ENCODE data around the gene CYGB.
"Not testable (repeated sequence)": the region's sequence is repeated elsewhere in the genome, so short reads cannot be mapped to it uniquely, and the experiment has no call there.

Gene CYGB

DNA sequence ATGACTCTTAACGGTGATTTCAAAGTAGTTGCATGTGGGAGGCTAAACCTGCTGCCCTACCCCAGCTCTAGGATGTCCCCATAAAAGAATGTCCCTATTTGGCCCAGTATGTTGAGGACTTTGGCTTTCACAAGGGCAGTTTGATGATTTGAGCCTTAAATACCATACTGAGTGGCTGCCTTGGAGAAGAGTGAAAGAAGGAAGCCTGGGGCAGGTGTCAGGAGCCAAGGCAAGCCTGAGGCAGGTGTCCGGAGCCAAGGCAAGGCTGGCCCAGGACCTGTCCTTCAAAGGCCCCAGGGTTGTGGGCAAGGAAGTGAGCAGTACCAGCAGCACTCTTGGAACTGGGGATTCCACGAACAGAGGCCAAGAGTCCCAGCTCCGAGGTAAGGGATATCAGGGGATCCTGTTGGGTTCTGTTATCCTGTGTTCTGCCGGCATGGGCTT lies 29.5 kb upstream of the CYGB start:
- no peak for DNase-seq

DNA sequence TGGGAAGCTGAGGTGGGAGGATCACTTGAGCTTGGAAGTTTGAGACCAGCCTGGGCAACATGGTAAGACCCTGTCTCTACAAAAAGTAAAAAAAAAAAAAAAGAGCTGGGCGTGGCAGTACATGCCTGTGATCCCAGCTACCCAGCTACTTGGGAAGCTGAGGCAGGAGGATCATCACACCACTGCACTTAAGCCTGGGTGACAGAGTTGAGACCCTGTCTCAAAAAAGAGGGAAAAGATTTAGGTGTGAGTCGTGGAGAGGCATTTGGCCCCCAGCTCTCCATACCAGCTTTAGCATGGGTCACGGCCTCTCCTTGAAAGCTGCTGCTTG lies 29.1 kb upstream of the CYGB start:
- DNase-seq: no peak

DNA sequence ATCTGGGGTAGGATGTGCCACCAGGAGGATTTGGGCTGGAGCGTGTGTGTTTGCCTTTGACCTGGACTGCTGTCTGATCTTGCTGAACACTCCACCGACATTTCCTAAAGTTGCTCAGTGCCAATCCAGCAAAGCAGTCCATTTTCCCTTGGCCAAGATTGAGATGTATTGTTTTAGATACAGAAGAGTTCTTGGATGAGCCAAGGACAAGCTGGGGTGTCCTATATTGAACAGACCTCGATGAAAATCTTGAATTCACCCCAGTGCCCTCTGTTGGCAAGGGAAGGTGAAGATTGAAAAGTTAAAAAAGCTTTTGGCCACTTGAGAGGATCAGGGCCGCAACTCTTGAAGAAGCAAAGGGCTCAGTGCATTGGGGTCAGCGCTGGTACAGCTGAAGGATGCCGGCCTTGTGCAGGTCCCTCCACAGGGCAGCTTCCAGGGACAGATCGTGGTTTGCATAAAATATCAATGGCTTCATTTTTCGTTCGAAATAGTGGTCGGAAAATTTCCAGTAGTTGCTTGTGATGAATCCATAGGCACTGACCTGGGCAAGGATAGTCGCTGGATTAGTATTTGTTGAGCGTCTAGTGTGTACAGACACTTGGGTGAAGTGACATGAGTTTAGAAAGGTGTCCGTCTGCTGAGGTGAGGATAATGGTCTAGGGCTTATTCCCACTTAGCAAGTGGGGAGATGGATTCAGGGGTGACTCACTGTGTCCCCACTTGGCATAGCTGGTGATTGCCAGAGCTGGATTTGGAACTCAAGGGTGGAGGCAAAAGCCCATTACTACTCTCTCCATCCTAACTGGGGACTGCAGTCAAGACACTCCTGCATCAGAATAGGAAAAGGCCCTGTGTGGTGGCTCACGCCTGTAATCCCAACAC lies 28.5 kb upstream of the CYGB start:
- no peak for DNase-seq

DNA sequence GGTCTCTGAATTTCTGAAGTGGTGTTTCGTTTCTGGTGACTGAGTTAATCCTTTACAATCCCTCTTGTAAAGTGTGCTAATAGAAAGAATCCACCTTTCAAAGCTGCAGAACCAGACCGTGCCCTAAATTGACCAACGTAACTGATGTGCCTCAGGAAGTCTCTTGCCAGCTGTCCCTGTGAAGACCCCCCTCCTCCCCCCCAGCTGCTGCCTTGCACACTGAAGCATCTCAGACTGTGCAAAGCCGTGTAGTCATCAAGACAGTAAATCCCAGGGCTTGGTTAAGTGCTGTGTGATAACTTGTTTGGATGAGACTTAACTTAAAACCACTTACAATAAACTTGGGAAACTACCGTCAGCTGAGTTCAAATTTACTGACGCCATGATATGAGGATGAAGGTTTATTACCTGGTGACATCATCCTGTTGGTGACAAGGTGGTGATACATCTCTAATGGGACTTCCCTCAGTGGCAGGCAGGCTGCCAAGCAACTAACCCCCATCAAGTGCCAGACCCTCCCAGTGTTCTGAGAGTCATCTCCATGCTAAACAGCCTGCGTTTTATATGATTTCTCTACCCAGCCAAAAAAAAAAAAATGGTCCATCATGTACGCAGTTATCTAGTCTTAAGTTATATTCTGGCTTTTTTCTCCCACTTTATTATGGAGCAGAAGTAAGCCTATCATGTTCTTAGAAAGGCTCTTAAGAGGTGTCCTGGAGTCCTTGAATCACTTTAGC lies 27.6 kb upstream of the CYGB start:
- DNase-seq: peak in 1 of 2 donors; percentile 49

DNA sequence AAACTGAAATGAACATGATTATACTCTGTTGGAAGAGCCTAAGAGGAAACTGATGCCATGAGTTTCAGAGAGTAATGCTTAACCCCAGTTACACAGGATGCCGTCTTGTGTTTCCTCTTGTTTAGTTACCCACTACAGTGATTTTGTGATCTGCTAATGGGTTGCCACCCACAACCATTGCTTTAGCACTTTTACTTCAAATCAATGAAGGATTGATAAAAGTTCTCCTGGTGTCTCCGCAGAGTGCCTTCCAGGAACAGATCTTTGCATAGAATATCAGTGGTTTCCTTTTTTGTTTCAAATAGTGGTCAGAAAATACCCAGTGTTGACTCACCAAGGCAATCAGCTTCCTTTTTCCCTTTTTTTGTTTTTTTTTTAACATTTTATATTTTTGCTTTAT lies 25.9 kb upstream of the CYGB start:
- not testable (repeated sequence) for DNase-seq

DNA sequence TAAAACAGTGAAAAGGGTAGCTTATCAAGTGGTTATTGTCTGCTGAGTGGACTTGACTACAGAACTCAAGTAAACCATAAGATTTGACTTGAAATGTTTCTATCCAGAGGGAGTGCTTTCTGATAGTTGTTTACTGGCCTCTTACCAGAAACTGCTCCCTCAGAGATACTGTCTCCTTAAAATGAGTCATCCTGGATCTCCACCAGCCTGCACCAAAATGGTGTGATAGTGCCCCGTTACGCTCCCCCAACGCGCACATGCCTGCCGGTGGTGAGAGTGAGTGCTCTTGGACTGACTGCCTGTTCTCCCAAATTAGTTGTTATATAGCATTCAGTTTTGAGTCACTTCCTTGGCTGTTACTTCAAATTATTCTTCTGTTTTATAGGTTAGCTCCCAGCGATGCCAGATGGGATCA lies 25.2 kb upstream of the CYGB start:
- DNase-seq: no peak

DNA sequence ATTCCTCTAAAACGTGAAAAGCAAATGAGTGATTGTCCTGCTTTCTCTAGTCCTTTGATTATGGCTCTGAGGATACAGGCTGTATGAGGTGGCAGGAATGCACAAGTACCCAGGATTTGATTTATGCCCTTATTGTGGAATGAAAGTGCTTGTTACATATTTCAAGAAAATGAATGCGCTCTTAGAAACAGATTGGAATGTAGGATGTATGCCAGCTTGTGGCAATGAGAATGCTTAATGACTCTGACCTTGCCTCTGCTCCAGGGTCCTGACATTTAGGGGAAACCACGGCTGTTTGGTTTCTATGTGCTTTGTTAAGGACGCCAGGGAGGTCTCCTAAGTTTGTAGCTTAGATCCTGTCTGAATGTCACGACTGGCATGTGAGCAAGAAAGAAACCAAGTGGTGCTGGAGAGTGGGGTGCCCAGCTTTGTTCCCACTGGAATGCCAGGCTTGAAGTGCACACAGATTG lies 24.3 kb upstream of the CYGB start:
- DNase-seq: no peak

DNA sequence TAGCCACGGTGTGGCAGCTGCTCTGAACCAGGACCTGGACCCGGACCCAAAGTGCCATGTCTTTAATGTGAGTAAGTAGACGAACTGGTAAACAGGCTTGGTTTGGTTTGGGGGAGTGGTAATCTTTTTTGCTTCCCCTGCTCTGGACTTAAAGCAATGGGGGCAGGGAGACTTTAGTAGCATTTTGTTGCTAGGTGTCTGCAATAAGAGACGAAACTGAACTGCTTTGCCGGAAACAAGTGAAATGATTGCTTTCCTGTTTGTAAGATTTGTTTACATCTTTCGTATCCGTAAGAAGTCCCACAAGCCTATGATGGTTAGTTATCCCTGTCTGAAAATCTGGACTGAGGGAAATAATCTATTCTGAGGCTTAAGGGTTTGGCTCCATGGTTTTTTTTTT lies 23.8 kb upstream of the CYGB start:
- no peak for DNase-seq

DNA sequence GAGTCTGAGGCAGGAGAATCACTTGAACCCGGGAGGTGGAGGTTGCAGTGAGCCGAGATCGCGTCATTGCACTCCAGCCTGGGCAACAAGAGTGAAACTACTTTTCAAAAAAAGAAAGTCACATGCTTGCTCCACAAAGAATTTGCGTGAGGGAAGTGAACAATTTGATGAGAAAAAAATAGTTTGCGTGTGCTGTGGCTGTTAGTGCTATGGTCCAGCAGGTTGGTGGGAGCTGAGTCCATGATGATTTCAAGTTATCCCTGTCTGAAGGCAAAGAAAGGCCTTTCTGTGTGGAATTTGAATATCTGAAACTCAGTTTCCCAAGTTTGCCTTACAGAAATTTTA lies 23.3 kb upstream of the CYGB start:
- no peak for DNase-seq

DNA sequence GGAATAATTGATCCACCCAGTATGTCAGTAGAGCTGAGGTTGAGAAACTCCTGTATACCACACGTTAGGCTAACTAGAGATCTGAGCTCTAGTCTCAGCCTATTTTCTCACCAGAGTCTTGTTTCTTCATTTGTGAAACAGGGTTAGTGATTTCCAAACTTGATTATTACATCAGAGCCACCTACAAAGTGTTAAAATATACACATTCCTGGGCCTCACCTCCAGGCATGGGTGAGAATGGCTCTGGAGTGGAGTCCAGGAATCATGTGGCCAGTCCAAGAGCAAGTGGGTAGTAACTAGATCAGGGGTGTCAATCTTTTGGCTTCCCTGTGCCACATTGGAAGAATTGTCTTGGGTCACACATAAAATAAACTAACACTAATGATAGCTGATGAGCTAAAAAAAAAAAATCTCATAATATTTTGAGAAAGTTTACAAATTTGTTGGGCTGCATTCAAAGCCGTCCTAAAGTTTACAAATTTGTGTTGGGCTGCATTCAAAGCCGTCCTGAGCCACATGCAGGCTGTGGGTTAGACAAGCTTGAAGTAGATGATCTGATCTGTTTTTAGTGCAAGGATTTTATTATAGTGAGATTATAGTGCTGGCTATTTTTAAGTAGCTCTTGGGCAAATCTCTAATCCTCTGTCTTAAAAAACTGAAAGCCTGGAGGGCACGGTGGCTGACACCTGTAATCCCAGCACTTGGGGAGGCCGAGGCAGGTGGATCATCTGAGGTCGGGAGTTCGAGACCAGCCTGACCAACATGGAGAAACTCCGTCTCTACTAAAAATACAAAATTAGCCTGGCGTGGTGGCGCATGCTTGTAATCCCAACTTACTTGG lies 22.7 kb upstream of the CYGB start:
- DNase-seq: no peak

DNA sequence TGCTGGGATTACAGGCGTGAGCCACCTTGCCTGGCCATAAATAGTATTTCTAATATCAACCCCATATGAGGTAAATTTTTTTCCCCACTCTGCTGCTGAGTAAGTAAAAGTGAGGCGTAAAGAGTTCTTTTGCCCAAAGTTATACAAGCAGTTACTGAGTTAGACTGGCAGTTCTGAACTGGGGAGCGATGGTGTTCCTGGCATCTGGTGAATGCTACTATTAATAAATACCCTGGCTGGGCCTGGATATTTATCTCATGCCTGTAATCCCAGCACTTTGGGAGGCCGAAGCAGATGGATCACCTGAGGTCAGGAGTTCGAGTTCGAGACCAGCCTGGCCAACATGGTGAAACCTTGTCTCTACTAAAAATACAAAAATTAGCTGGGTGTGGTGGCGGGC lies 22.0 kb upstream of the CYGB start:
- DNase-seq: not testable (repeated sequence)

DNA sequence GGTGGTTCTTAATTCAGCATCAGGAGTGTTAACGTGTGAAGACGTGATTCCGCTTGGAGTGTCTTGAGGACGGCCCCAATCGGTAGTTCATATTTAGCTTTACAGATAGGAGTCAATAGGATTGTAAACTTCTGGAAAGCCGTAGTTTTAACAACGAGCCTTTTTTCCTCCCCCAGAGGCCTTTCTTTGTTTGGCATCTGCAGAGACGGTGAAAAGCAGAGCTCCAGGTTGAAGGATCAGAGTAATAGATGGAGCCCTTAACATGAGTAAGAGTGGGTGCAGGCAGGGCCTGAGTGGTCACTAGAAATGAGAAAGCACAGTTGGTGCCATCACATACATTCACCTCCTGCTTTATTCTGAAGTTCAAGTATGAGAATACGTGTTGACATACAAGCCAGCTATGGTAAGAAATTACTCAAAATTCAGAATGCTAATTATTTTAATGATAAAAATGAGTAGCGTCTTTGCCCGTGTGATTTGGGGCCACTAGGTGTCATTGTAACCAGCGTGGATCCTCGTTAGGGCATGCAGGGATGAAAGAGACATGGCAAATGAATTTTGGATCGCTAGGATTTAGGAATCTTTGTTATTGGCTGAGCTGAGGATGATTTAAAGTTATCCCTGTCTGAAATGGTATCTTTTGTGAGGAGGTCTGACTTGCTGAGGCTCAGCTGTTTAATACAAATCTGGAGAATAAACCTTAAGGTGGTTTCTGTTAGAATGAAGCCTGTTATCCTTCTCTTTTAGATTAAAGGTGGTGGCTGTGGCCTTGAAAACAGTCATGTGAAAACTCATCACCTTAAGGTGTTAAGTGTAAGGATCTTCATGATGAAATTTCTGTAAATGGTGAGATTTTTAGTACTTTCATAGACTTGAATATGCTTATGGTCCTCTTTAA lies 20.9 kb upstream of the CYGB start:
- no peak for DNase-seq

DNA sequence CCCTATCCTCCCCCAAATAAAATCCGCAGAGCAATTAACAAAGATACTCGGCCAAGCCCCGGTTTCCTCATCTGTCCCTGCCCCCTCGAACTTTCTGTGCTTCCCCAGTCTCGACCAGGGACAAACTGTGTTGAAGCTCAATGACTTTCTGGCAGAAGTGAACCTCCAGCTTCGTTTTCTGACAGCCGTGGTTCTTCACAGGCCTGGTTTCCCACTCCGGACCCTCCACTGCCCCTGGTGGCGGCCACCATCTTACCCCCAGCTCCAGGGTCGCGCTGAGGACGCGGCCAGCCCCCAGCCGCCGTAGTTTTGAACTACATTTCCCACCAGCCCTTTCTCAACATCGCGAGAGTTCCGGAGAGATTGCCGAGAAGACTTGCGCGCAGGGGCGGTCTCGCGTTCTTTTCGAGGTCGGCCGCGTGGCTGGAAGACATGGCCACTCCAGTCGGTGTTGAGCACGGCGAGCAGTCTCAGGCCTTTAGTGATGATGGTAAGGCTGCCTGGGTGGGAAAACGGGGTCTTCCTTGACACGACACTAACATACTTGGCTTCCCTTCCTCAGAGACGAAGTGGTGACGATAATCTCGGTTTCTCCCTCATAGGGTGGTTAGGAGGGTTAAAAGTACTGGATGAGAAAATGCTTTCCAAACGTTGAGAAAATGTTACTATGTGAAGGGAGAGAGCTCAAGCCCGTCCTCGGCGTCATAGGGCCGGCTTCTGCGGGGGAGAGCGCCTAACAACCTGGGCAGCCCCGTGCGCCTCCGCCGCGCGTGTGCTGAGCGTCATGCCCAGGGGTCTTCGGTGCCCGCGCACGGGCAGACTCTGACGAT lies 20.1 kb upstream of the CYGB start:
- DNase-seq: peak; percentile 93 to 94

DNA sequence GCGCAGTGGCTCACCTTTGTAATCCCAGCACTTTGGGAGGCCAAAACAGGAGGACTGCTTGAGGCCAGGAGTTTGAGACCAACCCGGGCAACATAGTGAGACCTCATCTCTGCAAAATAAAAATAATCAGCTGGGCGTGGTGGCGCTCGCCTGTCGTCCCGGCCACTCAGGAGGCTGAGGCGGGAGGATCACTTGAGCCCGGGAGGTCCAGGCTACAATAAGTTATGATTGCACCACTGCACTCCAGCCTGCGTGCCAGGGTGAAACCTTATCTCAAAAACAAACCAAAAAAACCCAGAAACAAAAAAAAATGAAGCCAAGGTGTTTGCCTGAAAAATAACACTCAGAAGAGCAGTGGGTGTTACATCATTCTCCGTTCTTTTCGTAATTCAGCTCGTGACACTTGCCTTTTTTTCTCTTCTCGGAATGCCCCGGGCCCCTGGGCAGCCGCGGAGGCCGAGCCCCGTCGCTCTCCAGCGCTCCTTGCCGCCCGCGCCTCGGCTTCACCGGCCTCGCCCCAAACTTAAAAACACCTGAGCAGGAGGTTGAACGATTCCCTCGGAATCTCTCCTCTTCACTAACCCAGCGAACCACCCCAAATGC lies 19.4 kb upstream of the CYGB start:
- peak in 1 of 2 donors; percentile 38 for DNase-seq

DNA sequence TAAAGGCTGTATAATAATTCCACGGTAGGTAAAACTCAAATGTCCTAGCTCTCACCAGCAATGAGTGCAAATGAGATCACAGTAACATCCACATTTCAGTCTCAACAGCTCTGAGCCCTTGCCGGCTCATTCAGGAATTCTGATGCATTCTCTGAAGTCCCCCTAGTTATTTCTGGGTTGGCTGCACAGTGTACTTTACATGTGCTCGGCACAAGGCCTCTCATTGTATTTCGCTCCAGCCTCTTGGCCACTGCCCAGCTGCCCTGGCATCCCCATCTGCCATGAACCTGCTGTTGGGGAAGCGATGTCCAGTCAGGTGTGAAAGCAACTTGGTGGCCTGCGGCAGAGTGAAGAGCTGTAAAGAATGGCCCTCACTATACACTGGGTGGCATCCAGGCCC lies 16.6 kb upstream of the CYGB start:
- DNase-seq: no peak

DNA sequence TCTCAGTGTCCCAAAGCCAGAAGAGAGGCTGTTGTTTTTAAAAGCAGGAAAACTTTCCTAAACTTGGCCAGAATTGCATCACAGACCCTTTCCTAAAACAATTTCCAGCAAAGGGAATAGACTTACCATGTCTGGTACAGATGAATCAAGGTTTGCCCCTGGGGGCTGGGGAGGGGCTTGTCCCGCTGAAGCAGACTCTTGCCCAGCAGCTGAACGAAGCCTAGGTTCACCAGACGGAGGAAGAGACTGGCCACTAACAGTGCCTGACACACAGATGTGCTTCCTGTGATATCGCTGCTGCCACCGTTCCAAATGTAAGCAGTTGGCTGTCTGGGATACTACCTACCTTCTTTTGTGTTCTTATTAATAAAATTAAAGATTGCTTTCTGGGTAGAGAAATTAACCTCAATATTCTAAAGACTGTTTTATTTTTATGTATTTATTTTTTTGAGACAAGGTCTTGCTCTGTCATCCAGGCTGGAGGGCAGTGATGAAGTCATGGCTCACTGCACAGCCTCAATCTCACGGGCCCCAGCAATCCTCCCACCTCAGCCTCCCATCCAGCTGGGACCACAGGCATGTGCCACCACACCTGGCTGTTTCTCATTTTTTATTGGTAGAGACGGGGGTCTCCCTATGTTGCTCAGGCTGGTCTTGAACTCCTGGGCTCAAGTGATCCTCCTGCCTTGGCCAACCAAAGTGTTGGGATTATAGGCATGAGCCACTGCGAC lies 15.8 kb upstream of the CYGB start:
- DNase-seq: no peak

DNA sequence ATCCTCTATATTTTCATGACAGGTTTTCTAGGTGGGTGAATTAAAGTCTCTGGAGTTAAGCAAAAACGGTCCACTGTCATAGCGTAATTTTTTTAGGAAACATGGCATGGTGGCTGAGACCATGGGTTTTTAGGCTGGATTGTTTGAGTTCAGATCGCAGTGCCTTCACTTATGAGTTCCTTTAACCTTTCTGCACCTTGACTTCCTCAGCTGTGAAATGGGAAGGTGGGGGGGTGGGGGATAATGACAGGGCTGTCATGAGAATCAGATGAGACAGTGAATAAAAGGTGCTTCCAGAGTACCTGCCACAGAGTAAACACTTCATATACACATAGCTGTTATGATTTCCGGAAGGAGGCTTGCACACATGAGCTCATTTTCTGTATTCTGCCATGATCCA lies 14.2 kb upstream of the CYGB start:
- DNase-seq: no peak

DNA sequence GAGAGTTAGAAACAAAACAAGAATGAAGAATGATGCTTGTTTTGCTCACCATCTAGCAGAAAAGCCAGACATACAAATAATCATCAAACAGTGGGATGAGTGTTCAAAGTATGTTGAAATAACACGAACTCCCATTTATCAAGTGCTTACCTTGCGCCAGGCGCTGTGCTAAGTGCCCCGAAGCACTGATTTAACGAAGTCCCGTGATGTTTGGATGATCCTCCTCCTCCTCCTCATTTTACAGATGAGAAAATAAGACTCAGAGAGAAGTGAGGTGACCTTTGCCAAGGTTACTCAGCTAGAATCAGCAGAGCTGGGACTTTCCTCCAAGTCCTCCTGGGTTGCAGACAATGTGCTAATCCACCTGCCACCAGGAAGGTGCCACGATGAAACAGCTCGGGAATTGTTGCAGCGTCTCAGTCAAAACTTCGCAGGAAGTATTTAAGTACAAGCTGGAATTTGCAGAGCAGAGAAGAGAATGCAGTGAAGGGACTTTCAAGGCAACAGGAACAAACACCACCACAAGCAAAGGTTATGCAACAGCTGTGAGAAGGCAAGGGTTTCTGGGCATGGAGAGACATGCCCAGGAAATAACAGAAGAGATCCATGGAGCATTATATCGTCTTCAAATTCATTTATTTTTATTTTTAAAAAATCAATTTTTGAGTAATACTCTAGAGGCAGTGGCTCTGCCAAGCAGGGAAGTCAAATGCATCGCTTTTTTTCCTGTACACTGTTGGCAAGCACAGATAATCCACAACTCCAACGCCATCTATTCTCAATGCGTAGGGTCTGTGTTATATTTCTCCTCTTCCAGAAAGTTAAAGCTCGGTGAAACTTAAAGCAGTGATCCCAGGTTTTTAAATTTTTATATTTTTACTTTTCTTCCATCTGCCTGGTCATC lies 13.5 kb upstream of the CYGB start:
- no peak for DNase-seq

DNA sequence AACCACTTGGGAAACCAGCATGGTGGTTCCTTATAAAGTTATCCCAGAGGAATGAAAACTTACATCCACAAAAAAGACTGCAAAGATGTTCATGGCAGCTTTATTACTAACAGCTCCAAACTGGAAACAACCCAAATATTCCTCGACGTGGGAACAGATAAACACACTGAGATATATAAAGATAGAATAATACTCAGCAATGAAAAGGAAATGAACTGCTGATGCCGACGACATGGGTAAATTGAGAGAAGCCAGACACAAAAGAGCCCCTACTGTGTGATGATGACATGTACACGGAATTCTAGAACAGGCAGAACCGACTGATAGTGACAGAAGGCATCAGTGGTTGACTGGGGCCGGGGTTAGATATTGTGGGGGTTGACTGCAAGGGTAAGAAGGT lies 12.0 kb upstream of the CYGB start:
- no peak for DNase-seq

All from activated CD4-positive, alpha-beta T cell treated with anti-CD3 and anti-CD28 coated beads for 4 hours (primary cell).